Lung (tissue), 12 donors: ENCODE data around the gene POLR3A. TPM values are rescaled to one million over a fixed set of nuclear protein-coding genes. Genes with fewer than 3 reads are reported as not detected.
"Not testable (repeated sequence)": the region's sequence is repeated elsewhere in the genome, so short reads cannot be mapped to it uniquely, and the experiment has no call there.

Experiments
- ATAC-seq: fragments of 200-7000 bp; cut with Tn5 transposase; one replicate; pipeline ENCODE4 v1.9.1; 2020; ENCODE audit warnings: moderate number of reproducible peaks; ENCODE audit not compliant: insufficient read depth, low FRiP score
- DNase-seq, 3 donors: peaks; one replicate each; pipeline ENCODE4 v3.0.0-alpha.2; 2013 to 2017
- H3K27ac ChIP-seq, 2 donors: one replicate each; pipeline ENCODE4 v1.5.1; 2013; ENCODE audit warnings: mild to moderate bottlenecking in 2 of 2, moderate library complexity in 2 of 2, control low read depth in 1 of 2, inconsistent platforms in 1 of 2, low read depth in 1 of 2, low read length in 1 of 2
- H3K27me3 ChIP-seq, 3 donors: one replicate each; pipeline ENCODE4 v1.5.1; 2013; ENCODE audit warnings: low read length in 2 of 3; ENCODE audit not compliant: control insufficient read depth in 3 of 3, insufficient read depth in 3 of 3
- H3K36me3 ChIP-seq, 4 donors: one replicate each; pipeline ENCODE4 v1.5.1; 2013; ENCODE audit warnings: low read length in 4 of 4, mild to moderate bottlenecking in 1 of 4, moderate library complexity in 1 of 4; ENCODE audit not compliant: control insufficient read depth in 4 of 4, insufficient read depth in 4 of 4
- H3K4me1 ChIP-seq, 5 donors: one replicate each; pipeline ENCODE4 v1.5.1; 2013; ENCODE audit warnings: low read length in 5 of 5, mild to moderate bottlenecking in 2 of 5, moderate library complexity in 1 of 5; ENCODE audit not compliant: control insufficient read depth in 5 of 5, insufficient read depth in 5 of 5
- H3K4me3 ChIP-seq: one replicate; pipeline ENCODE4 v1.5.1; 2013; ENCODE audit warnings: mild to moderate bottlenecking, control low read depth, moderate library complexity
- H3K9ac ChIP-seq, 2 donors: one replicate each; pipeline ENCODE4 v1.5.1; 2013; ENCODE audit warnings: low read length in 2 of 2, control low read depth in 1 of 2; ENCODE audit not compliant: insufficient read depth in 1 of 2
- H3K9me3 ChIP-seq, 4 donors: one replicate each; pipeline ENCODE4 v1.5.1; 2013; ENCODE audit warnings: low read length in 3 of 4, mild to moderate bottlenecking in 1 of 4, moderate library complexity in 1 of 4; ENCODE audit not compliant: control insufficient read depth in 4 of 4, insufficient read depth in 3 of 4
- WGBS, 2 donors: extraction: QIAGEN DNeasy Blood & Tissue Kit; methylation state at CpG; one replicate each; pipeline ENCODE4 v1.1.7; 2013; 5-methylcytosine and 5-hydroxymethylcytosine counted together
- polyA plus RNA-seq, 2 donors: library from polyadenylated mRNA; stranded (reverse); fragments of 200-250 nt; gene quantifications; one replicate each; pipeline ENCODE4 v1.2.1, GENCODE V29; 2013
- total RNA-seq, 2 donors: library from RNA; depleted of rRNA in 1 of 2; stranded (reverse); fragments of >200 nt in 1 of 2; gene quantifications; one replicate each; pipeline ENCODE4 v1.2.1, GENCODE V29; 2014 to 2021
- TF ChIP-seq, protein P1 (sequence below): IDR thresholded peaks from 2 replicates; pipeline ENCODE4 v1.5.1; 2012; ENCODE audit warnings: mild to moderate bottlenecking; ENCODE audit errors: control extremely low read depth, extremely low read depth
- donor health status: control.
- donor health status: control.
- donor health status: Bipolar disorder and iron deficiency.
- donor health status: healthy.
- donor health status: DM: yes; HTN: yes; CAD: no.

The POLR3A gene
- total and polyA plus RNA-seq, 4 donors, result 3.9 to 15.0 (median 8.7) TPM

DNA sequence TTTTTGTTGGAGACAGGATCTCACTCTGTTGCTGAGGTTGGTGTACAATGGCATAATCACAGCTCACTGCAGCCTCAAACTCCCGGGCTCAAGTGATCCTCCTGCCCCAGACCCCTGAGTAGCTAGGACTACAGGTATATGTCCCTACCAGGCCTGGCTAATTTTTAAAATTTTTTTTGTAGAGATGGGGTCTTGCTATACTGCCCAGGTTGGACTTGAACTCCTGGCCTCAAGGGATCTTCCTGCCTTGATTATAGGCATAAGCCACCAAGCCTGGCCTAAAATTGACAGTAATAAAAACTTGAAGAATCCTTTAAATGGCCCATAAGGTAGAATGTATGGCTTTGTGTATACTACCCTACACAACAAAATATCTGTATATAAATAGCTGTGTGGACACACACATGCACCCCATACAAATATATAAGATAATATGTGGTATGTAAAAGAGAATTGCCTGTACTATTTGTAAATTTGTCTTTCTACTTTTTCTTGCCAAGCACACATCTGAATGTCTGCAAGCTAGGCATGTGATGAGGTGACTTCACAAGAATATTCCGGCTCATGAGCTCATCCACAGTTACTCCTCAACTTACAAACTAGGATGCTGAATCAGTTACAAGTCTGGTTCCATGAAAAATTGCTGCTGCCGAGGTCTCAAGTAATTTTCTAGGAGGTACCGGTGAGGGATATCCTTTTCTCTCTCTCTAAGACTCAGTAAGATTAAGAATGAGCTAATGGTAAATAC lies 26.6 kb downstream of the POLR3A start:
- DNase-seq, result no peak
- Histone ChIP-seq H3K9me3 (no peaks in the 10 kb centered on the region), H3K9ac (no peak overlapping the region), H3K4me3 (no peak overlapping the region), H3K36me3 (peaks cover 17 to 60% (median 41%) of the 10 kb centered on the region in 4 donors), H3K4me1 (no peaks in the 10 kb centered on the region), H3K27me3 (no peaks in the 10 kb centered on the region), H3K27ac (no peak overlapping the region)
- TF ChIP-seq, protein P1, sequence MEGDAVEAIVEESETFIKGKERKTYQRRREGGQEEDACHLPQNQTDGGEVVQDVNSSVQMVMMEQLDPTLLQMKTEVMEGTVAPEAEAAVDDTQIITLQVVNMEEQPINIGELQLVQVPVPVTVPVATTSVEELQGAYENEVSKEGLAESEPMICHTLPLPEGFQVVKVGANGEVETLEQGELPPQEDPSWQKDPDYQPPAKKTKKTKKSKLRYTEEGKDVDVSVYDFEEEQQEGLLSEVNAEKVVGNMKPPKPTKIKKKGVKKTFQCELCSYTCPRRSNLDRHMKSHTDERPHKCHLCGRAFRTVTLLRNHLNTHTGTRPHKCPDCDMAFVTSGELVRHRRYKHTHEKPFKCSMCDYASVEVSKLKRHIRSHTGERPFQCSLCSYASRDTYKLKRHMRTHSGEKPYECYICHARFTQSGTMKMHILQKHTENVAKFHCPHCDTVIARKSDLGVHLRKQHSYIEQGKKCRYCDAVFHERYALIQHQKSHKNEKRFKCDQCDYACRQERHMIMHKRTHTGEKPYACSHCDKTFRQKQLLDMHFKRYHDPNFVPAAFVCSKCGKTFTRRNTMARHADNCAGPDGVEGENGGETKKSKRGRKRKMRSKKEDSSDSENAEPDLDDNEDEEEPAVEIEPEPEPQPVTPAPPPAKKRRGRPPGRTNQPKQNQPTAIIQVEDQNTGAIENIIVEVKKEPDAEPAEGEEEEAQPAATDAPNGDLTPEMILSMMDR, result no peak
- no peak for ATAC-seq
- 92 to 98% methylated on average over 4 of the region's 4 CpGs for WGBS, 2 donors

DNA sequence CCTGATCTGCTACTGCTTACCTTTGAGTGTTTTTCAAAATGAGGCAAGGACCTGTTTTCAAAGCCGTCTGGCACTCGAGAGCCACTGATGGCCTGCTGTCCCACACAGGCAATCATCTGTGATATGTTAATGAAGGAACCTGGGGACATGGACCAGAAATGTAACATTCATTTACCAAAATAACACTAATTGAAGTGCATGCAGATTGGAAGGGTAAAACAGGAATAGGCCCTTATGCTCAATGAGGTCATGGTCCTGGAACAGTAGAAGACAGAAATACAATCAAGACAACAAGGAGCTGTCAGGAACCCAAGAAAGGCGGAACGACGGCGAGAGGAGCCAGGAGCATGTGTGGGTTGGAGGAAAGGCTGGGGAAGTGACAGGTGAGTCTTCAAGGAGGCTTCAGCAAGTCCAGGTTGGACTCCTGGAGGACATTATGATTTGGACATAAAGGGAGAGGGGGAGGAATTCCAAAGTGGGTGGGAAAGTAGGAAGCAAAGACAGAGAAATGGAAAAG lies 28.3 kb downstream of the POLR3A start:
- ATAC-seq (no peak), DNase-seq (no peak)
- H3K27ac ChIP-seq, result no peak overlapping the region
- H3K4me3 ChIP-seq, result no peak overlapping the region
- WGBS, 2 donors, result 94% methylated on average over 6 of the region's 6 CpGs
- H3K9me3 ChIP-seq, result no peaks in the 10 kb centered on the region
- TF ChIP-seq, protein P1, result no peak
- H3K27me3 ChIP-seq, result no peaks in the 10 kb centered on the region
- peaks cover 17 to 52% (median 37%) of the 10 kb centered on the region in 4 donors for H3K36me3 ChIP-seq
- no peak overlapping the region for H3K9ac ChIP-seq
- no peaks in the 10 kb centered on the region for H3K4me1 ChIP-seq

DNA sequence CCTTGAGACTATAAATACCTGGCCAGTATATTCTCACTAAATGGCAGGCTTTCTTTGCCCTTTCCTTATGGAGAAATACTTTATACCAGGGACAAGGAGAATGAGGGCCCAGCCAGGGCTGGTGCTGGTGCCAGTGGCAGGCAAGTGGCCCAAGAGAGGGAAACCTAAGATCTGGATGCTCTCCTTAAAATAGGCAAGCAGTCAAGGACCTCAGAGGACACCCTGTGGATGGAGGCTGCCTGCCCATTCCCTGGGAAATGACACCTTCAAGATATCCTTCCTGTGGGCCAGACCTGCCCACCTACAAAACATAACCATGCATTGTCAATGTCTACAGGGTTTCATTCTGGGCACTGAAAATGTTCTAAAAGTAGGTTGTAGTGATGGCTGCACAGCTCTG lies 29.1 kb downstream of the POLR3A start:
- TF ChIP-seq, protein P1, result no peak
- Histone ChIP-seq H3K4me3 (no peak overlapping the region), H3K36me3 (peaks cover 17 to 46% (median 34%) of the 10 kb centered on the region in 4 donors), H3K27ac (no peak overlapping the region), H3K4me1 (no peaks in the 10 kb centered on the region), H3K27me3 (no peaks in the 10 kb centered on the region), H3K9ac (no peak overlapping the region), H3K9me3 (no peaks in the 10 kb centered on the region)
- DNase-seq, result no peak
- no peak for ATAC-seq

DNA sequence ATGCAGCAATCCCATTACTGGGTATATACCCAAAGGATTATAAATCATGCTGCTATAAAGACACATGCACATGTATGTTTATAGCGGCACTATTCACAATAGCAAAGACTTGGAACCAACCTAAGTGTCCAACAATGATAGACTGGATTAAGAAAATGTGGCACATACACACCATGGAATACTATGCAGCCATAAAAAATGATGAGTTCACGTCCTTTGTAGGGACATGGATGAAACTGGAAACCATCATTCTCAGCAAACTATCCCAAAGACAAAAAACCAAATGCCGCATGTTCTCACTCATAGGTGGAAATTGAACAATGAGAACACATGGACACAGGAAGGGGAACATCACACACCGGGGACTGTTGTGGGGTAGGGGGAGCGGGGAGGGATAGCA lies 30.5 kb downstream of the POLR3A start:
- H3K4me3 ChIP-seq, DNase-seq, H3K27ac ChIP-seq, H3K9ac ChIP-seq, H3K4me1 ChIP-seq, ATAC-seq, H3K27me3 ChIP-seq, H3K9me3 ChIP-seq: not testable (repeated sequence)
- 98 to 99% methylated on average over 5 of the region's 5 CpGs for WGBS, 2 donors
- H3K36me3 ChIP-seq, result peaks cover 22 to 38% (median 31%) of the 10 kb centered on the region in 4 donors
